Measurements from ENCODE around the gene SELENOM.
A peak's percentile ranks its signal among the peaks of the same experiment; 100 is the strongest.

SELENOM gene

GRCh38 chr22:31107178-31107893 lies at the start of gene SELENOM:
Gene SELENOM (minus strand): TSS chr22:31107568. CDS start chr22:31107505, 63 bp downstream.
- peak; percentile 52 for DNase-seq

GRCh38 chr22:31155422-31155821 lies 48.1 kb upstream of the SELENOM start:
- no peak for DNase-seq

GRCh38 chr22:31154975-31155374 lies 47.6 kb upstream of the SELENOM start:
- no peak for DNase-seq

GRCh38 chr22:31153357-31153756 lies 46.0 kb upstream of the SELENOM start:
- no peak for DNase-seq

- DNase-seq, result no peak
These were observed 44.5 kb upstream of the SELENOM start for GRCh38 chr22:31151872-31152271.

- no peak for DNase-seq
These were observed 43.2 kb upstream of the SELENOM start for GRCh38 chr22:31150615-31151014.

GRCh38 chr22:31148953-31149627 lies 41.7 kb upstream of the SELENOM start:
- no peak for DNase-seq

- DNase-seq, result no peak
These were observed 41.1 kb upstream of the SELENOM start for GRCh38 chr22:31148488-31148887.

GRCh38 chr22:31144223-31144622 lies 36.9 kb upstream of the SELENOM start:
- DNase-seq, result no peak

- no peak for DNase-seq
These were observed 36.2 kb upstream of the SELENOM start for GRCh38 chr22:31143537-31143936.

- no peak for DNase-seq
These were observed 35.7 kb upstream of the SELENOM start for GRCh38 chr22:31143038-31143437.

- DNase-seq, result no peak
These were observed 34.9 kb upstream of the SELENOM start for GRCh38 chr22:31142285-31142684.

- no peak for DNase-seq
These were observed 34.2 kb upstream of the SELENOM start for GRCh38 chr22:31141551-31141950.

GRCh38 chr22:31140746-31141145 lies 33.4 kb upstream of the SELENOM start:
- DNase-seq, result no peak

GRCh38 chr22:31139866-31140716 lies 32.7 kb upstream of the SELENOM start, which contains the start of gene PLA2G3:
Gene PLA2G3 (minus strand): TSS chr22:31140508. CDS start chr22:31140354, 154 bp downstream.
- no peak for DNase-seq

GRCh38 chr22:31139066-31139465 lies 31.7 kb upstream of the SELENOM start:
- no peak for DNase-seq

- DNase-seq, result no peak
These were observed 30.8 kb upstream of the SELENOM start for GRCh38 chr22:31138126-31138525.

GRCh38 chr22:31137721-31138120 lies 30.4 kb upstream of the SELENOM start:
- DNase-seq, result no peak

- no peak for DNase-seq
These were observed 29.3 kb upstream of the SELENOM start for GRCh38 chr22:31136711-31137110.

- DNase-seq, result no peak
These were observed 28.8 kb upstream of the SELENOM start for GRCh38 chr22:31136155-31136554.

- no peak for DNase-seq
These were observed 28.3 kb upstream of the SELENOM start for GRCh38 chr22:31135706-31136105.

GRCh38 chr22:31134688-31135087 lies 27.3 kb upstream of the SELENOM start:
- no peak for DNase-seq

- DNase-seq, result no peak
These were observed 26.5 kb upstream of the SELENOM start for GRCh38 chr22:31133911-31134310.

- DNase-seq, result no peak
These were observed 23.5 kb upstream of the SELENOM start for GRCh38 chr22:31130873-31131272.
